Muscle layer of colon (tissue), 2 donors: ENCODE results near the gene YIPF6.
"Not testable (repeated sequence)": the region's sequence is repeated elsewhere in the genome, so short reads cannot be mapped to it uniquely, and the experiment has no call there.

Source experiments
- H3K27ac ChIP-seq: one replicate; pipeline ENCODE4 v1.7.0; 2013; ENCODE audit warnings: low read depth, mild to moderate bottlenecking, low read length, moderate library complexity
- H3K27me3 ChIP-seq, 2 donors: one replicate each; pipeline ENCODE4 v1.7.0; 2013; ENCODE audit warnings: low read length in 2 of 2, mild to moderate bottlenecking in 2 of 2; ENCODE audit not compliant: insufficient read depth in 2 of 2, control insufficient read depth in 1 of 2
- H3K36me3 ChIP-seq: one replicate; pipeline ENCODE4 v1.7.0; 2013; ENCODE audit warnings: mild to moderate bottlenecking, low read length; ENCODE audit not compliant: insufficient read depth
- H3K4me1 ChIP-seq: one replicate; pipeline ENCODE4 v1.7.0; 2013; ENCODE audit warnings: mild to moderate bottlenecking, low read length; ENCODE audit not compliant: insufficient read depth
- H3K4me3 ChIP-seq, 2 donors: one replicate each; pipeline ENCODE4 v1.7.0; 2013; ENCODE audit warnings: low read length in 2 of 2, low read depth in 1 of 2, mild to moderate bottlenecking in 1 of 2, moderate library complexity in 1 of 2
- H3K9ac ChIP-seq: one replicate; pipeline ENCODE4 v1.7.0; 2013; ENCODE audit warnings: low read length
- H3K9me3 ChIP-seq: one replicate; pipeline ENCODE4 v1.7.0; 2013; ENCODE audit warnings: mild to moderate bottlenecking, low read length
- donor health status: abdominal sarcoma.
- donor health status: Adenocarcinoma of cecum.

Gene YIPF6

DNA sequence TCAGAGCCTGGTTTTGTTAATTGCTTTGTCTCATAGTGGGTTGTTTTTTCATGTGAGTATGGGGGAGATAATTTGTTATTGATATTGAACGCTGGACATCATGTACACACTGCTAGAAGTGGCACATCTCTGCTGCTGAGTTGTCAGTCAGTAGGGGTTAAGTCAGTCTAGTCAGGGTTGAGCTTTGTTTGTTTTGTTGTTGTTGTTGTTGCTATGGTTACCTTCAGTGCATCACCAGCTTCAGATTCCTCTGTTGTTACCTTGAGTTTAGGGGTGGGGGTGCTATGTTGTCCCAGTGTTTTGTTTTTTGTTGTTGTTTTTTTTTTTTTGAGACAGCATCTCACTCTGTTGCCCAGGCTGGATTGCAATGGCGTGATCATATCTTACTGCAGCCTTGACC lies 9.9 kb downstream of the YIPF6 start:
- no peak overlapping the region for H3K9ac ChIP-seq
- H3K27ac ChIP-seq = no peak overlapping the region
- H3K9me3 ChIP-seq = no peaks in the 10 kb centered on the region
- peaks cover 0 to 5% of the 10 kb centered on the region in 2 donors for H3K27me3 ChIP-seq
- no peak overlapping the region for H3K4me3 ChIP-seq
- no peaks in the 10 kb centered on the region for H3K36me3 ChIP-seq
- H3K4me1 ChIP-seq = no peaks in the 10 kb centered on the region

DNA sequence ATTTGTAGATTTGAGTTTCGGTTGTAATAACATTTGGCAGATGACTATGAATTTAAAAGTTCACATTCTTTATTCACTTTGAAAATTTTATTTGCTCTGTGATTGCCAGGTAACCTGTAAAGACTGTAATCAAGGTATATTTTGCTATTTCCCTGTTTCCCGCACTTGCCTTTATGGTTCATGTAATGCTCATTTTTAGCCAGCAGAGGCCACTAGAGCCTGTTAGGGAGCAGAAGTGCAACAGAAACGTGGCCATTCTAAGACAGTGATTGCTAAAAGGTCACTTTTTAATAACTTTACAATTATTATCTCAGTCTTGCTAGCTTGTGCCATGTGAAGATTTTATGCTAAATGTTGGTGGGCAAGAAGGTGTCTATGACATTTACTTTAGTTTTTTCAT lies 12.4 kb downstream of the YIPF6 start:
- no peaks in the 10 kb centered on the region for H3K36me3 ChIP-seq

DNA sequence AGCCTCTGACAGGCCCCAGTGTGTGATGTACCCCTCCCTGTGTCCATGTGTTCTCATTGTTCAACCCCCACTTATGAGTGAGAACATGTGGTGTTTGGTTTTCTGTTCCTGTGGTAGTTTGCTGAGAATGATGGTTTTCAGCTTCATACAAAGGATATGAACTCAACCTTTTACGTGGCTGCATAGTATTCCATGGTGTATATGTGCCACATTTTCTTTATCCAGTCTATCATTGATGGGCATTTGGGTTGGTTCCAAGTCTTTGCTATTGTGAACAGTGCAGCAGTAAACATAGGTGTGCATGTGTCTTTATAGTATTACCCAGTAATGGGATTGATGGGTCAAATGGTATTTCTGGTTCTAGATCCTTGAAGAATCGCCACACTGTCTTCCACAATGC lies 25.8 kb downstream of the YIPF6 start:
- not testable (repeated sequence) for H3K36me3 ChIP-seq, H3K27me3 ChIP-seq, H3K27ac ChIP-seq, H3K9ac ChIP-seq, H3K9me3 ChIP-seq, H3K4me3 ChIP-seq, H3K4me1 ChIP-seq

More for the DNA sequence above, 12.4 kb downstream of the YIPF6 start:
- Histone ChIP-seq H3K9me3 (no peaks in the 10 kb centered on the region), H3K4me3 (no peak overlapping the region), H3K27me3 (peaks cover 0 to 5% of the 10 kb centered on the region in 2 donors), H3K27ac (no peak overlapping the region), H3K4me1 (no peaks in the 10 kb centered on the region), H3K9ac (no peak overlapping the region)

DNA sequence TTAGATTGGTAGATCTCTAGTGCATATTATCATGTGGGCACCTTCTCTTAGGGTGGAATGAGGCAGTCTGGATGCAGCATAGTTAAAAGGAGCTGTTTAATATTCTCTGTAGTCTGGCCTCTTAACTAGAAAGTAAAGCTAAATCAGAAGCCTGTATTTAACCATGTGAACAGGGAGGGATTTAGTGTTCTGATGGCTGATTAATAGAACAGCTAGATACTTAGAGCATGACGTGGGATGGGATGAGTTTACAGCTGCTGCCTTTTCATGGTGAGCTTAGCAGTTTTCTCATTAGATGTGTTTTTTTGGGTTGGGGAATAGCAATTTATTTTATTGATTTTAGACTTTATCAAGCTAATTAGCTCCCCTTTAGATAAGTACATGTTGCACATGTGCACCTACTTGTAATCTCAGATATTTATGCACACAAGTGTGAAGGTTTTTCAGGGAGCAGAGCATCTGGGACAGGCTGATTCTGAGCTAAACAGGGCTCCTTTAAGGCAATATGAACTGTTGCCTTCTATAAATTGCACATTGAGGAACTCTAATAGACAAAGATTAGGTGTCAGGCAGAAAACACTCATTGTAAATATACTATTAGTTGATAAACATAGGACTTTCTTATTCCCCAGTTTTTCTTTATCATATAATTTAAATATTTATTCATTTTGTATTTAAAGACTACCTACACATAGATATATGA lies 34.1 kb downstream of the YIPF6 start:
- Histone ChIP-seq H3K9me3 (no peaks in the 10 kb centered on the region), H3K36me3 (no peaks in the 10 kb centered on the region), H3K9ac (no peak overlapping the region), H3K27me3 (no peaks in the 10 kb centered on the region), H3K4me1 (no peaks in the 10 kb centered on the region), H3K27ac (no peak overlapping the region), H3K4me3 (no peak overlapping the region)

DNA sequence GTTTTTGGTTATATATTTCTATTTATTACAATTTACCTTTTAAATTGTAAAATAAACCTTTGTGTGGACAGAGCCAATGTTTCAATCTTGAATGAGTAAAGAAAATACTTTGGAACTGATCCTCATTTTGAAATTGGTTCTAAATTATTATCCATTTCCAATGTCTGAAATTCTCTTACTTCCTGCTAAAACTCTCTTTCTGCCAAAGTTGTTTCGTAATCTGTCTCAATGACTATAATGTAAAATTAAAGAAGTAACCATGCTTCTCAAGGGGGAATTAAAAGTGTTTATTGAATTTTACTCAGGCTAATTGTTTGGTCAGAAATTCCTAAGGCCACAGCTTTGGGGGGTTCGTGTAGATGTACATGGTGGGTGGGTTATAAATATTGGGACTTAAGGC lies 34.8 kb downstream of the YIPF6 start:
- H3K9me3 ChIP-seq = no peaks in the 10 kb centered on the region
- no peaks in the 10 kb centered on the region for H3K36me3 ChIP-seq
- H3K27ac ChIP-seq = no peak overlapping the region

DNA sequence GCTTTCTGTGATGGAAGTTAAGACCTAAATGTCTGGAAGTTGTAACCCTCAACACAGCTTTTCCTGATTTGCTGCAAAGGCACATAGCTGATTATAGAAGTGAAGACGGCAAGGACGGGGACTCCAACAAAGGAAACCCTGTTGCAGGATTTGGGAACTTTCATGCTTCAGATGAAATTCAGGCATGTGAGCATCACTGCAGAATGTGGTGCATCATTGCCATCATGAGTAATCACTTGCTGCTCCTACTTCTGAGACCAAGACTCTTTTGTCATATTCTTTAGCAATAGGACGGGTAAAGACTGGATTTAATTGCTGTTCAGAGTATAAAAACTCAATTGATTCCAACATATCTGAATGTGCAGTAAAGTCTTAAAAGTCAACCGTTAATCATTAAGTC lies 35.8 kb downstream of the YIPF6 start:
- Histone ChIP-seq H3K27ac (no peak overlapping the region), H3K36me3 (no peaks in the 10 kb centered on the region), H3K4me1 (no peaks in the 10 kb centered on the region), H3K9me3 (no peaks in the 10 kb centered on the region), H3K9ac (no peak overlapping the region), H3K27me3 (no peaks in the 10 kb centered on the region), H3K4me3 (no peak overlapping the region)

More for the DNA sequence above, 34.8 kb downstream of the YIPF6 start:
- Histone ChIP-seq H3K27me3 (no peaks in the 10 kb centered on the region), H3K4me1 (no peaks in the 10 kb centered on the region), H3K9ac (no peak overlapping the region), H3K4me3 (no peak overlapping the region)

DNA sequence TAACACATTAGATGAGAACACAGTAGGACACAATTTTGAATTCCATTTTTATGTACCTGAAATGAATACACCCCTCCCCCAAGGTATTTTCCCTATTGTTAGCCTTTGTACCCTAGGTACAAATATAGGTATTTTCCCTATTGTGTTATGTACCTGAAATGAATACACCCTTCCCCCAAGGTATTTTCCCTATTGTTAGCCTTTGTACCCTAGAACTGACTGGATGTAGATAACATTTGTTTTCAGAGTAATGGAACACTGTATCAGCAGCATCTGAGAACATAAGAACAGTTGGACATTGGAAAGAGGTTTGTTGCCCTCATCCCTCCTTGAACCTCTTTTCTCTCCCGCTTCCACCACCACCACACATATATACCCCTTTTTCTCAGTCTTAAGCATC lies 37.6 kb downstream of the YIPF6 start:
- H3K9me3 ChIP-seq = no peaks in the 10 kb centered on the region
- no peaks in the 10 kb centered on the region for H3K4me1 ChIP-seq
- no peak overlapping the region for H3K4me3 ChIP-seq
- H3K36me3 ChIP-seq = no peaks in the 10 kb centered on the region
- H3K9ac ChIP-seq = no peak overlapping the region
- no peaks in the 10 kb centered on the region for H3K27me3 ChIP-seq
- H3K27ac ChIP-seq = no peak overlapping the region

DNA sequence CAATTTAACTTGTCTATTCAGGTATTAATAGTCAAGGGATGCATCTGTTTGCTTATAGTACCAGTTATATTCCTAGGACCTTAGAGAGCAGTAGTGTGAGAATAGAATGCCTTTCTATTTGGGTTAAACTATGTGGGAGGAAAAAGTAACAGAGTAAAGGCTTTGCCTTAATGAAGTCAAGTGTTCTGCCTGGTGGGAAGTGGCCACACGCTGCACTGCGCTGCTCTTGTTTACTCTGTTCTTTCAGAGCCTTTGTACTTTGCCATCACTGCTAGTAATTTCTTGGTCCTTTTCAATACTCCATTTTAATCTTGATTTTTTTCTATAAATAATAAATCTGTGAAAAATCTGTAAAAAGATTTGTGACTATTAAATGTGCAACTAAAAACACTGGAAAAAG lies 38.0 kb downstream of the YIPF6 start:
- Histone ChIP-seq H3K27ac (no peak overlapping the region), H3K27me3 (no peaks in the 10 kb centered on the region), H3K36me3 (no peaks in the 10 kb centered on the region), H3K9ac (no peak overlapping the region), H3K4me1 (no peaks in the 10 kb centered on the region), H3K9me3 (no peaks in the 10 kb centered on the region), H3K4me3 (no peak overlapping the region)

DNA sequence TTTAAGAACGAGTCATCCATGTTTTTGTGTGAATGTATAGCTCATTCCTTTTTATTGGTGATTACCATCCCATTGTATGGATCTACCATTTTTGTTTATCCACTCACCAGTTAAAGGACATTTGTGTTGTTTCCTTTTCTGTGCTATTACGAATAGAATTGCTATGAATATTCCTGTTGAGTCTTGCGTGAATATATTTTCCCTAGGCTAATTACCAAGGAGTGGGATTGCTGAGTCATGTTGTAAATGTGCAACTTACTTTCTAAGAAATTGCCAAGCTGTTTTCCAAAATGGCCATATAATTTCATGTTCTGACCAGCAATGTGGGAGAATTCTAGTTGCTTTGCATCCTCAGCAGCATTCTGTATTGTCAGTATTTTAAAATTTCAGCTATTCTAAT lies 51.3 kb downstream of the YIPF6 start:
- no peak overlapping the region for H3K27ac ChIP-seq
- no peaks in the 10 kb centered on the region for H3K4me1 ChIP-seq
- no peak overlapping the region for H3K4me3 ChIP-seq
- peaks cover 0 to 4% of the 10 kb centered on the region in 2 donors for H3K27me3 ChIP-seq
- H3K36me3 ChIP-seq = no peaks in the 10 kb centered on the region
- H3K9me3 ChIP-seq = no peaks in the 10 kb centered on the region
- H3K9ac ChIP-seq = no peak overlapping the region

DNA sequence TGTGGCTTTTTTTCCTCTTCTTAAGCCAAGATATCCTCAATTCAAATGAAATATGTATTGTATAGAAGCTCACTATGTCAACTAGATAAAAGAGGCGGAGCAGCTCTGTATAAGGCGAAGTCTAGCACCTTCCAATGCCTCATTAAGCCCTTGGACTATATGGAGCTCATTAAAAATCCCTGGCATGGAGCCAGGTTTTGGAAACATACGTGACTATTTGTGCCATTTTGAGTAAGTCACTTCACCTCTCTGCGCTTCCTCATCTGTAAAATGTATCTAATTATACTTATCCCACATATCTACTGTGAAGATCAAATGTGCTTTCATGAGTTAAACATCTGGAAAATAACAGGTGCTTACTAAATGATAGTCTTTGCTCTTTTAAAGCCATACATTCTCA lies 57.2 kb downstream of the YIPF6 start:
- no peaks in the 10 kb centered on the region for H3K4me1 ChIP-seq
- H3K9me3 ChIP-seq = no peaks in the 10 kb centered on the region
- H3K27me3 ChIP-seq = no peaks in the 10 kb centered on the region
- no peak overlapping the region for H3K9ac ChIP-seq
- no peak overlapping the region for H3K4me3 ChIP-seq
- H3K36me3 ChIP-seq = no peaks in the 10 kb centered on the region
- H3K27ac ChIP-seq = no peak overlapping the region

DNA sequence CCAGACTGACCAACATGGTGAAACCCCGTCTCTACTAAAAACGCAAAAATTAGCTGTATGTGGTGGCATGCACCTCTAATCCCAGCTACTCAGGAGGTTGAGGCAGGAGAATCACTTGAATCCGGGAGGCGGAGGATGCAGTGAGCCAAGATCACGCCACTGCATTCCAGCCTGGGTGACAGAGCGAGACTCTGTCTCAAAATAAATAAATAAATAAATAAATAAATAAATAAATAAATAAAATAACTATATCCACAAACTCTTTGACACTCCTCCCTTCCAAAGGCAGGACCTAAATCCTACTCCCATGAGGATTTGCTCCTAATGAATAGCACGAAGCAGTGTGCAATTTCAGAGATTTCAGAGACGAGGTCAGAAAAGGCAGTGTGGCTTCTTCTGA lies 58.3 kb downstream of the YIPF6 start:
- not testable (repeated sequence) for H3K4me1 ChIP-seq, H3K4me3 ChIP-seq, H3K36me3 ChIP-seq, H3K27me3 ChIP-seq, H3K27ac ChIP-seq, H3K9me3 ChIP-seq, H3K9ac ChIP-seq

DNA sequence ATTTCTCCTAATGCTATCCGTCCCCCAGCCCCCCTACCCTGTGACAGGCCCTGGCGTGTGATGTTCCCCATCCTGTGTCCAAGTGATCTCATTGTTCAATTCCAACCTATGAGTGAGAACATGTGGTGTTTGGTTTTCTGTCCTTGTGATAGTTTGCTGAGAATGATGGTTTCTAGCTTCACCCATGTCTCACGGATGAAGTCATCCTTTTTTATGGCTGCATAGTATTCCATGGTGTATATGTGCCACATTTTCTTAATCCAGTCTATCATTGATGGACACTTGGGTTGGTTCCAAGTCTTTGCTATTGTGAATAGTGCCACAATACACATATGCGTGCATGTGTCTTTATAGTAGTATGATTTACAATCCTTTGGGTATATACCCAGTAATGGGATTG lies 61.1 kb downstream of the YIPF6 start:
- H3K4me1 ChIP-seq, H3K36me3 ChIP-seq, H3K27me3 ChIP-seq, H3K27ac ChIP-seq, H3K9ac ChIP-seq, H3K4me3 ChIP-seq, H3K9me3 ChIP-seq: not testable (repeated sequence)
